Stomach (tissue), 9 donors: ENCODE data around the gene URB1. TPM values are rescaled to one million over a fixed set of nuclear protein-coding genes. Genes with fewer than 3 reads are reported as not detected.

Experiments used
- DNase-seq, 2 donors: peaks; one replicate each; pipeline versions ENCODE4 v3.0.0 to v3.0.0-alpha.2; 2013 to 2019
- H3K27ac ChIP-seq, 5 donors: fragments of 200-600 bp in 4 of 5; sonication (generic) in 4 of 5; one replicate each; pipeline ENCODE4 v1.5.1; 2013 to 2019; ENCODE audit warnings: mild to moderate bottlenecking in 1 of 5, moderate library complexity in 1 of 5
- H3K27me3 ChIP-seq, 3 donors: fragments of 200-600 bp; sonication (generic); one replicate each; pipeline ENCODE4 v1.5.1; 2017 to 2019; ENCODE audit warnings: mixed run types in 1 of 3
- H3K36me3 ChIP-seq, 4 donors: fragments of 200-600 bp; sonication (generic); 1 replicate in 3 of 4; 2 replicates in 1 of 4; pipeline ENCODE4 v1.5.1; 2016 to 2019
- H3K4me1 ChIP-seq, 4 donors: fragments of 200-600 bp; sonication (generic); one replicate each; pipeline ENCODE4 v1.5.1; 2016 to 2019
- H3K4me3 ChIP-seq, 4 donors: fragments of 200-600 bp; sonication (generic) in 3 of 4; one replicate each; pipeline ENCODE4 v1.5.1; 2016 to 2019; ENCODE audit warnings: mild to moderate bottlenecking in 1 of 4
- H3K9me3 ChIP-seq, 4 donors: fragments of 200-600 bp; sonication (generic); one replicate each; pipeline ENCODE4 v1.5.1; 2016 to 2019
- EP300 ChIP-seq: sonication (generic); formaldehyde crosslinking; IDR thresholded peaks from one replicate; pipeline ENCODE4 v1.6.1; 2017; ENCODE audit warnings: antibody characterized with exemption
- POLR2A ChIP-seq, 4 donors: fragments of 450-650 bp; IDR thresholded peaks; one replicate each; pipeline ENCODE4 v1.6.1; 2016; ENCODE audit warnings: antibody characterized with exemption in 4 of 4, control low read depth in 2 of 4, mild to moderate bottlenecking in 1 of 4, moderate library complexity in 1 of 4
- POLR2AphosphoS5 ChIP-seq, 3 donors: sonication (generic); formaldehyde crosslinking; IDR thresholded peaks; one replicate each; pipeline ENCODE4 v1.6.1; 2016; ENCODE audit warnings: antibody characterized with exemption in 3 of 3
- WGBS, 5 donors: extraction: QIAGEN DNeasy Blood & Tissue Kit in 3 of 5; methylation state at CpG; one replicate each; pipeline versions ENCODE4 v1.1.5 to v1.1.7; 2013 to 2018; 5-methylcytosine and 5-hydroxymethylcytosine counted together
- intact Hi-C: fragments of 100-400 bp; cut with DNase I; formaldehyde crosslinking; loops from one replicate; pipeline ENCODE4 v1.15.1; 2023; ENCODE audit warnings: low total_unique reads
- polyA plus RNA-seq, 3 donors: library from polyadenylated mRNA; stranded (reverse); fragments of 200-250 nt; gene quantifications; one replicate each; pipeline ENCODE4 v1.2.3, GENCODE V29; 2013
- total RNA-seq, 5 donors: library from RNA; depleted of rRNA; stranded (reverse); fragments of >200 nt; gene quantifications; one replicate each; pipeline versions ENCODE4 v1.1.0 to v1.2.3, GENCODE V29; 2014 to 2016
- TF ChIP-seq, protein P1 (sequence below), 7 experiments: fragments of 450-650 bp in 4 of 7; fragments of 200-600 bp in 3 of 7; sonication (generic) in 3 of 7; IDR thresholded peaks; one replicate each; pipeline ENCODE4 v1.5.1; 2016 to 2019; ENCODE audit warnings: antibody characterized with exemption in 7 of 7, control low read depth in 2 of 7, mild to moderate bottlenecking in 1 of 7
- donor health status: healthy with polysubstance abuse.
- donor health status: Bipolar disorder and iron deficiency.
- donor health status: healthy.

Gene URB1
- total and polyA plus RNA-seq, 8 donors, result 1.2 to 16.3 (median 10.2) TPM

DNA sequence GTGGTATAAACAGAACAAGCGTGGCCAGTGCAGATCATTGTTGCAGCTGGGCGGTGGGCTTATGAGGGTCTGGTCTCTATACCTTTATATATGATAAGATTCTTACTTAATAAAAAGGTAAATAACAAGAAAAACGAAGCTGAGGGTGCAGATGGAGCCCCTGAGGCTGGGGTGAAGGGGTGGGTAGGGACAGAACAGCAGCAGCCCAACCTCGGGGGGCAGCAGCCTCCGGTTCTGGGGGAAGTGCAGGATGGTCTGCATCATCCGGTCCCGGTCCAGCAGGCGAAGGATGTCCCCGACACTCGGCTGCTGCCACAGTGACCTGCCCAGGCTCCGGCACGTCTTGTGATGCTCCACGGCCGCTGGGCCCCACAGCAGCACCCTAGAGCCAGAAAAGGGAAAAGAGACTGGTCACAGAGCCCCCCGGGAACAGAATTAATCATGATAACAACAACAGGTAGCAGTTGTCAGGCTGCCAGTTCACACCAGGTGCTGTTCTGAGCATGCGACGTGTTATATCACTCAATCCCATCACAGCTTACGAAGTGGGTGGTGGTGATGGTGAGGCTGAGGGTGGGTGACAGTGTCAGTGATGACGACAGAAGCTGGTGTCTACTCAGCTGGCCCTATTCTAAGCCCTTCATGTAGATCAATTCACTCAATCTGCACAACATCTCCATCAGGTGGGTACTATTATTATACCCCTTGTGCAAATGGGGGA is 58.7 kb downstream of the URB1 start:
- TF ChIP-seq, protein P1, sequence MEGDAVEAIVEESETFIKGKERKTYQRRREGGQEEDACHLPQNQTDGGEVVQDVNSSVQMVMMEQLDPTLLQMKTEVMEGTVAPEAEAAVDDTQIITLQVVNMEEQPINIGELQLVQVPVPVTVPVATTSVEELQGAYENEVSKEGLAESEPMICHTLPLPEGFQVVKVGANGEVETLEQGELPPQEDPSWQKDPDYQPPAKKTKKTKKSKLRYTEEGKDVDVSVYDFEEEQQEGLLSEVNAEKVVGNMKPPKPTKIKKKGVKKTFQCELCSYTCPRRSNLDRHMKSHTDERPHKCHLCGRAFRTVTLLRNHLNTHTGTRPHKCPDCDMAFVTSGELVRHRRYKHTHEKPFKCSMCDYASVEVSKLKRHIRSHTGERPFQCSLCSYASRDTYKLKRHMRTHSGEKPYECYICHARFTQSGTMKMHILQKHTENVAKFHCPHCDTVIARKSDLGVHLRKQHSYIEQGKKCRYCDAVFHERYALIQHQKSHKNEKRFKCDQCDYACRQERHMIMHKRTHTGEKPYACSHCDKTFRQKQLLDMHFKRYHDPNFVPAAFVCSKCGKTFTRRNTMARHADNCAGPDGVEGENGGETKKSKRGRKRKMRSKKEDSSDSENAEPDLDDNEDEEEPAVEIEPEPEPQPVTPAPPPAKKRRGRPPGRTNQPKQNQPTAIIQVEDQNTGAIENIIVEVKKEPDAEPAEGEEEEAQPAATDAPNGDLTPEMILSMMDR (IDR thresholded peaks at IDR 0.05), result no peak
- TF ChIP-seq POLR2A (IDR thresholded peaks at IDR 0.05), result no peak
- no peak for TF ChIP-seq EP300
- no peak for TF ChIP-seq POLR2AphosphoS5 (IDR thresholded peaks at IDR 0.05)

DNA sequence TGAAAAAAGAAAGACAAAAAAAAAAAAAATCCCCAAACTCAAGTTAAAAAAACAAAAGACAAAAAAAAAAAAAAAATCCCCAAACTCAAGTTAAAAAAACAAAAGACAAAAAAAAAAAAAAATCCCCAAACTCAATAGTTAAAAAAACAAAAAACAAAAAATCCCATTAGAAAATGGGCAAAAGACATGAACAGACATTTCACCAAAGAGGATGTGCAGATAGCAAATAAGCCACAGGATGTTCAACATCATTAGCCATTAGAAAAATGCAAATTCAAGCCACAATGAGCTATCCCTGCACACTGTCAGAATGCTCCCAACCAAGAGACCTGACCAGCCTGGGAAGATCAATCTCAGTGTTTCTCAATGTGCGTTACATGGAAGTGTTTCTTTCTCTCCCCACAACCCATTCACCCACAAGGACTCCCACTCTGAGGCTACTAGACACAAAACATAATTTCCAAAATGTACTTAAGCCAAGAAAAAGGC is 60.3 kb downstream of the URB1 start:
- Histone ChIP-seq H3K4me3 (no peak overlapping the region), H3K9me3 (no peaks in the 10 kb centered on the region), H3K27ac (no peak overlapping the region), H3K4me1 (peaks cover 0 to 24% (median 11%) of the 10 kb centered on the region in 4 donors), H3K27me3 (no peaks in the 10 kb centered on the region), H3K36me3 (peaks cover 52 to 85% (median 79%) of the 10 kb centered on the region in 4 donors)
- WGBS, 5 donors, result 91 to 100% (median 96%) methylated on average over 1 of the region's 1 CpG
- intact Hi-C loops, result no loop called here
- TF ChIP-seq EP300 (no peak), POLR2A (IDR thresholded peaks at IDR 0.05) (no peak), POLR2AphosphoS5 (IDR thresholded peaks at IDR 0.05) (no peak)
- TF ChIP-seq, protein P1 (IDR thresholded peaks at IDR 0.05), result no peak
- no peak for DNase-seq

More for the DNA sequence above, 58.7 kb downstream of the URB1 start:
- WGBS, 5 donors, result 91 to 97% (median 95%) methylated on average over 19 of the region's 19 CpGs
- Histone ChIP-seq H3K4me1 (peaks cover 0 to 9% (median 1%) of the 10 kb centered on the region in 4 donors), H3K27ac (no peak overlapping the region), H3K36me3 (peaks cover 67 to 98% (median 91%) of the 10 kb centered on the region in 4 donors), H3K4me3 (no peak overlapping the region), H3K9me3 (no peaks in the 10 kb centered on the region), H3K27me3 (no peaks in the 10 kb centered on the region)
- no peak for DNase-seq
- intact Hi-C loops, result no loop called here

DNA sequence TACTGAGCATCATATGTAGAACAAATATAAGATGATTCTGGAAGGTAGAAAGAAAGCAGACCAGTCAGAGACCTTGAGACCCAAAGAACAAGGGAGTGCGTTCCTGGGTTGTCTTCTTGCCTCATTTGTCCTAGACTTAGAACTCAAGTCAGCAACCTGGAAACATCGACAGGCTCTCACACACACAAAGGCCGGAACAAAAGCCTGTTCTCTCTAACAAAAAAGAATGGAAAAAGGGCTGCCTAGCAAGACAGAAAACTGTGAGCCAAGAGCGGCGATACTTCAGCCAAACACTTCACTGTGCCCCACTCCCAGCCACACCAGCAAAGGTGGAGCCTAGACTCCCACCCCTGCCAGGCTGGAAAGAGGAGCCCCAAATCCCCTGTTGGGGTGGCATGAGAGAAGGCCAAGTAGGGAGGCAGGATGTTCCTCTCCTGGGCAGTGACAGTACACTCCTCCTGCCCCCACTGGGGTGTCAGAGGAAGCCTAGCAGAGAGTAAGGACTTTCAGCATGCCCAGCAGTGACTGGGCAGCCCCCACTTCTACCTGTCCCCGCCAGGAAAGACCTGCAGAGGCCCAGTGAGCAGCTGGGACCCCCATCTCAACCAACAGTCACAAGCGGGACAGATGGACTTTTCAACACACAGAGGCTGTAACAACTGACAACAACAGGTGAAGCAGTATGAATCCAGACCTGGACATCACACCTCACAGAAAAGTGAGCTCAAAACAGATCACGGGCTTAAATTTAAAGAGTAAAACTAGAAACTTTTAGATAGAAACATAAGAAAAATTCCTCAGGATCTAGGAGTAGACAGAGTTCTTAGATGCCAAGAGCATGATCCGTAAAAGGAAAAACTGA is 61.1 kb downstream of the URB1 start:
- H3K36me3 ChIP-seq, result peaks cover 44 to 82% (median 73%) of the 10 kb centered on the region in 4 donors

More for the DNA sequence above, 61.1 kb downstream of the URB1 start:
- no peak overlapping the region for H3K4me3 ChIP-seq
- TF ChIP-seq POLR2AphosphoS5 (IDR thresholded peaks at IDR 0.05) (no peak), POLR2A (IDR thresholded peaks at IDR 0.05) (no peak), EP300 (no peak)
- TF ChIP-seq, protein P1 (IDR thresholded peaks at IDR 0.05), result no peak
- H3K27ac ChIP-seq, result no peak overlapping the region
- H3K4me1 ChIP-seq, result peaks cover 0 to 24% (median 11%) of the 10 kb centered on the region in 4 donors
- DNase-seq, result no peak
- no peaks in the 10 kb centered on the region for H3K27me3 ChIP-seq
- 91 to 96% (median 94%) methylated on average over 9 of the region's 9 CpGs for WGBS, 5 donors
- intact Hi-C loops, result no loop called here
- no peaks in the 10 kb centered on the region for H3K9me3 ChIP-seq
